Renal cortical epithelial cell (primary cell): ENCODE data around the gene CYP2E1. TPM values are rescaled to one million over a fixed set of nuclear protein-coding genes. Genes with fewer than 3 reads are reported as not detected.
"Not testable (repeated sequence)": the region's sequence is repeated elsewhere in the genome, so short reads cannot be mapped to it uniquely, and the experiment has no call there.

Source experiments
- DNase-seq: peaks from one replicate; pipeline ENCODE4 v3.0.0-alpha.2; 2011; ENCODE audit warnings: low read depth
- total RNA-seq: library from RNA; depleted of rRNA; stranded (reverse); fragments of >200 nt; gene quantifications from 2 replicates; pipeline ENCODE4 v1.2.3, GENCODE V29; 2014

Gene CYP2E1
- total RNA-seq, 1 donor from 2014 or later, result 0.40 TPM

GRCh38 chr10:133528296-133528844, 1.2 kb downstream of the CYP2E1 start:
- DNase-seq, result no peak

GRCh38 chr10:133528845-133529575, 1.8 kb downstream of the CYP2E1 start:
- DNase-seq, result no peak

- no peak for DNase-seq
Measured at GRCh38 chr10:133529576-133529946, 2.4 kb downstream of the CYP2E1 start.

GRCh38 chr10:133530506-133530905, 3.3 kb downstream of the CYP2E1 start:
- DNase-seq, result no peak

GRCh38 chr10:133532871-133533270, 5.7 kb downstream of the CYP2E1 start:
- DNase-seq, result no peak

GRCh38 chr10:133534417-133534816, 7.3 kb downstream of the CYP2E1 start:
- DNase-seq, result no peak

- DNase-seq, result no peak
Measured at GRCh38 chr10:133536198-133536597, 9.0 kb downstream of the CYP2E1 start.

GRCh38 chr10:133537546-133538545, 10.7 kb downstream of the CYP2E1 start:
- peak; percentile 2 for DNase-seq

- DNase-seq, result not testable (repeated sequence)
Measured at GRCh38 chr10:133541441-133541975, 14.3 kb downstream of the CYP2E1 start.

- no peak for DNase-seq
Measured at GRCh38 chr10:133544506-133544905, 17.3 kb downstream of the CYP2E1 start.

- no peak for DNase-seq
Measured at GRCh38 chr10:133554600-133554999, 27.4 kb downstream of the CYP2E1 start.

- no peak for DNase-seq
Measured at GRCh38 chr10:133555521-133555920, 28.4 kb downstream of the CYP2E1 start.

GRCh38 chr10:133557381-133557780, 30.2 kb downstream of the CYP2E1 start:
- no peak for DNase-seq

GRCh38 chr10:133559216-133559615, 32.1 kb downstream of the CYP2E1 start:
- DNase-seq, result no peak

GRCh38 chr10:133564816-133565215, 37.7 kb downstream of the CYP2E1 start:
- DNase-seq, result no peak

GRCh38 chr10:133565441-133566294, 38.5 kb downstream of the CYP2E1 start, which contains the start of gene SYCE1:
TSS of gene SYCE1 (minus strand) at chr10:133565583. CDS start at chr10:133565529, 54 bp downstream.
- no peak for DNase-seq

GRCh38 chr10:133567119-133567518, 40.0 kb downstream of the CYP2E1 start:
- DNase-seq, result no peak

GRCh38 chr10:133567609-133568286, 40.6 kb downstream of the CYP2E1 start:
- no peak for DNase-seq

GRCh38 chr10:133568287-133568614, 41.1 kb downstream of the CYP2E1 start:
- DNase-seq, result no peak

- DNase-seq, result not testable (repeated sequence)
Measured at GRCh38 chr10:133568831-133569527, 41.8 kb downstream of the CYP2E1 start.
